ENCODE data around the gene PVALEF.

- TF ChIP-seq EZH2 (IDR thresholded peaks at IDR 0.05; ENCODE audit: insufficient read depth, poor library complexity, severe bottlenecking) (no peak), EZH2phosphoT487 (IDR thresholded peaks at IDR 0.05; ENCODE audit: insufficient read depth, low read depth) (no peak)
These were observed 21.8 kb downstream of the PVALEF start for GRCh38 chr17:81187120-81187519.

Data from GM23248 (cell line).